HepG2 (cell line): ENCODE results near the gene TLR9. TPM values are rescaled to one million over a fixed set of nuclear protein-coding genes. Genes with fewer than 3 reads are reported as not detected.
A peak's percentile ranks its signal among the peaks of the same experiment; 100 is the strongest.

Experiments used
- AGO2 ChIP-seq: fragments of 200-400 bp; formaldehyde crosslinking; optimal IDR thresholded peaks from 2 replicates; pipeline ENCODE3; 2017; ENCODE audit warnings: mild to moderate bottlenecking, low read depth, low read length, moderate library complexity
- HNRNPL ChIP-seq: fragments of 200-400 bp; formaldehyde crosslinking; IDR thresholded peaks from 2 replicates; pipeline ENCODE4 v1.6.1; 2017; ENCODE audit warnings: mild to moderate bottlenecking, low read depth, low read length
- KIAA2018 ChIP-seq: sonication (generic); formaldehyde crosslinking; IDR thresholded peaks from 2 replicates; pipeline ENCODE4 v1.5.0; 2020; ENCODE audit warnings: mild to moderate bottlenecking, missing genetic modification reagents, borderline replicate concordance
- NCOR1 ChIP-seq: fragments of 200-600 bp; sonication (generic); IDR thresholded peaks from 2 replicates; pipeline ENCODE4 v1.7.0; 2017; ENCODE audit warnings: antibody characterized with exemption, low read length, borderline replicate concordance
- NR2F6 ChIP-seq, 2 experiments: IDR thresholded peaks; 2 replicates each; pipeline ENCODE4 v1.6.1; 2016; ENCODE audit warnings: antibody characterized with exemption in 1 of 2, mild to moderate bottlenecking in 1 of 2
- SRSF1 ChIP-seq: fragments of 200-400 bp; formaldehyde crosslinking; optimal IDR thresholded peaks from 2 replicates; pipeline ENCODE3; 2017; ENCODE audit warnings: mild to moderate bottlenecking, low read depth, low read length, moderate library complexity
- ZBTB2 ChIP-seq: sonication (generic); formaldehyde crosslinking; IDR thresholded peaks from 2 replicates; pipeline ENCODE4 v1.8.0; 2022; ENCODE audit warnings: low read depth, missing genetic modification reagents
- ZC3H13 ChIP-seq: sonication (generic); formaldehyde crosslinking; IDR thresholded peaks from 2 replicates; pipeline ENCODE4 v1.8.1; 2023; ENCODE audit warnings: mild to moderate bottlenecking, missing genetic modification reagents, moderate library complexity
- ZFP82 ChIP-seq: sonication (generic); formaldehyde crosslinking; IDR thresholded peaks from 2 replicates; pipeline ENCODE4 v1.5.1; 2020; ENCODE audit warnings: mild to moderate bottlenecking, missing genetic modification reagents, borderline replicate concordance
- ZNF124 ChIP-seq: sonication (generic); formaldehyde crosslinking; IDR thresholded peaks from 2 replicates; pipeline ENCODE4 v1.4.0; 2020; ENCODE audit warnings: missing genetic modification reagents
- ZNF703 ChIP-seq: sonication (generic); formaldehyde crosslinking; IDR thresholded peaks from 2 replicates; pipeline ENCODE4 v1.5.1; 2020; ENCODE audit warnings: missing genetic modification reagents, mild to moderate bottlenecking, moderate library complexity, borderline replicate concordance
- ZNF792 ChIP-seq: IDR thresholded peaks from 2 replicates; pipeline ENCODE4 v1.6.1; 2016
- ZUFSP ChIP-seq: sonication (generic); formaldehyde crosslinking; IDR thresholded peaks from 2 replicates; pipeline ENCODE4 v1.9.0; 2021; ENCODE audit warnings: missing genetic modification reagents, mild to moderate bottlenecking, borderline replicate concordance
- polyA plus RNA-seq, 8 experiments: library from polyadenylated mRNA; depleted of rRNA in 3 of 8; stranded (reverse) in 7 of 8; unstranded in 1 of 8; fragments of >200 nt; fragmentation: Illumina TruSeq in 4 of 8; extraction: Trizol in 4 of 8; gene quantifications; 2 replicates each; pipeline versions ENCODE4 v1.2.1 to v1.2.3, GENCODE V29; 2011 to 2016; ENCODE audit warnings: low read depth in 4 of 8, missing spikeins in 1 of 8, mixed read lengths in 1 of 8; ENCODE audit not compliant: insufficient read depth in 1 of 8
- total RNA-seq, 5 experiments: library from RNA; depleted of rRNA; stranded (reverse); fragments of >200 nt; fragmentation: Illumina TruSeq; extraction: Trizol; gene quantifications; 2 replicates each; pipeline ENCODE4 v1.2.3, GENCODE V29; 2016; ENCODE audit warnings: low read depth in 1 of 5
- TF ChIP-seq, protein P1 (sequence below): sonication (generic); formaldehyde crosslinking; IDR thresholded peaks from 2 replicates; pipeline ENCODE4 v1.9.0; 2021; ENCODE audit warnings: missing genetic modification reagents, borderline replicate concordance

TLR9 gene
- total and polyA plus RNA-seq, 2 of the 13 experiments (the other 11 are each of a cell fraction or from before 2014, with no cell fraction given) = not detected

DNA sequence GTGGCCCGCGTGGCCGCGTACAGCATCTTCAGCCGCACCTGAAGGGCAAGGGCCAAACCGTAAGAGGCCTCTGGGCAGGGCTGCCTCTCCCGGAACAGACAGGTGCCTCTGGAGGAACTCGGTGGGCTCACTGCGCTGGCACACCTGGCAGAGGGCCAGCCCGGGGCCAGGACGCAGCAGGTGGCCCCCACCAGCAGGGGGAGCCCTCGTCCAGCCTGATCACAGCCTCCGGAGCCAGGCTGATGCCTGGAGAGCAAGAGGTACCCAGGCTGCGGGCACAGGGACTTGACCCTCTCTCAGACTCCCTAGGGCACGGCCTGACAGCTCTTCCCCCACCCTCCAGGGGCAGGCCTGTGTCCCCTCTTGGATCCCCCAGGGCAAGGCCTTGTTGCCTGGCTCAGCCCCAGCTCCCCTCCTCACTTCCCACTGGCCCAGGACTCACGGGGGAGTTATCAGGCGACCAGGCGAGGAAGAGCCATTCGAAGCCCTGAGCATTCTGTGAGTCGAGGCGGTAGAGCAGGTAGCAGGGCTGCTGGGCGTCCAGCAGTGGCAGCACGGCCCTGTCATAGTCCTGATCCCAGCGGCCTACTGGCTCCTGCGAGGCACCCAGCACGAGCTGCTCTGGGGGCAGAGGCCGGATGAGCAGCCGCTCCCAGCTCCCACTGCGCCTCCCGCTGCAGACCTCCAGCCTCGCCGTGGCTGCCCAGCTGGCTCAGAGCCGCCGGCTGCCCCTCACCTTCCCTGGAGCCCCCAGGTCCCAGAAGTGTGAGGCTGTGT, 6.2 kb upstream of the TLR9 start (continued):
- TF ChIP-seq KIAA2018 (CRISPR knock-in tag) (no peak), ZC3H13 (CRISPR knock-in tag) (no peak), ZUFSP (no peak), ZBTB2 (no peak), SRSF1 (no peak), NCOR1 (no peak), ZNF792 (CRISPR knock-in tag) (no peak), AGO2 (no peak), HNRNPL (peak; percentile 94), ZFP82 (no peak), ZNF703 (CRISPR knock-in tag) (no peak), NR2F6 (IDR thresholded peaks at IDR 0.05) (no peak), NR2F6 (CRISPR knock-in tag; IDR thresholded peaks at IDR 0.05) (0 out of 2 replicates have a peak, but pooled peaks have one; percentile 37), ZNF124 (CRISPR knock-in tag) (no peak)
- TF ChIP-seq, protein P1, sequence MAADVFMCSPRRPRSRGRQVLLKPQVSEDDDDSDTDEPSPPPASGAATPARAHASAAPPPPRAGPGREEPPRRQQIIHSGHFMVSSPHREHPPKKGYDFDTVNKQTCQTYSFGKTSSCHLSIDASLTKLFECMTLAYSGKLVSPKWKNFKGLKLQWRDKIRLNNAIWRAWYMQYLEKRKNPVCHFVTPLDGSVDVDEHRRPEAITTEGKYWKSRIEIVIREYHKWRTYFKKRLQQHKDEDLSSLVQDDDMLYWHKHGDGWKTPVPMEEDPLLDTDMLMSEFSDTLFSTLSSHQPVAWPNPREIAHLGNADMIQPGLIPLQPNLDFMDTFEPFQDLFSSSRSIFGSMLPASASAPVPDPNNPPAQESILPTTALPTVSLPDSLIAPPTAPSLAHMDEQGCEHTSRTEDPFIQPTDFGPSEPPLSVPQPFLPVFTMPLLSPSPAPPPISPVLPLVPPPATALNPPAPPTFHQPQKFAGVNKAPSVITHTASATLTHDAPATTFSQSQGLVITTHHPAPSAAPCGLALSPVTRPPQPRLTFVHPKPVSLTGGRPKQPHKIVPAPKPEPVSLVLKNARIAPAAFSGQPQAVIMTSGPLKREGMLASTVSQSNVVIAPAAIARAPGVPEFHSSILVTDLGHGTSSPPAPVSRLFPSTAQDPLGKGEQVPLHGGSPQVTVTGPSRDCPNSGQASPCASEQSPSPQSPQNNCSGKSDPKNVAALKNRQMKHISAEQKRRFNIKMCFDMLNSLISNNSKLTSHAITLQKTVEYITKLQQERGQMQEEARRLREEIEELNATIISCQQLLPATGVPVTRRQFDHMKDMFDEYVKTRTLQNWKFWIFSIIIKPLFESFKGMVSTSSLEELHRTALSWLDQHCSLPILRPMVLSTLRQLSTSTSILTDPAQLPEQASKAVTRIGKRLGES (CRISPR knock-in tag) = no peak
